A549 treated with DMSO at 1 μM for 4 hours (cell line): Measurements from ENCODE around the gene DCLK2. TPM values are rescaled to one million over a fixed set of nuclear protein-coding genes. Genes with fewer than 3 reads are reported as not detected.

ENCODE experiments used
- total RNA-seq: library from RNA; stranded (reverse); fragments of 200-300 nt; extraction: Qiagen RNA extraction; gene quantifications from 5 replicates; pipeline ENCODE4 v1.2.3, GENCODE V29; 2022; ENCODE audit warnings: low read depth

The DCLK2 gene
- 8.8 to 10.7 TPM (median 10.0 TPM) in 5 replicates for total RNA-seq

DNA sequence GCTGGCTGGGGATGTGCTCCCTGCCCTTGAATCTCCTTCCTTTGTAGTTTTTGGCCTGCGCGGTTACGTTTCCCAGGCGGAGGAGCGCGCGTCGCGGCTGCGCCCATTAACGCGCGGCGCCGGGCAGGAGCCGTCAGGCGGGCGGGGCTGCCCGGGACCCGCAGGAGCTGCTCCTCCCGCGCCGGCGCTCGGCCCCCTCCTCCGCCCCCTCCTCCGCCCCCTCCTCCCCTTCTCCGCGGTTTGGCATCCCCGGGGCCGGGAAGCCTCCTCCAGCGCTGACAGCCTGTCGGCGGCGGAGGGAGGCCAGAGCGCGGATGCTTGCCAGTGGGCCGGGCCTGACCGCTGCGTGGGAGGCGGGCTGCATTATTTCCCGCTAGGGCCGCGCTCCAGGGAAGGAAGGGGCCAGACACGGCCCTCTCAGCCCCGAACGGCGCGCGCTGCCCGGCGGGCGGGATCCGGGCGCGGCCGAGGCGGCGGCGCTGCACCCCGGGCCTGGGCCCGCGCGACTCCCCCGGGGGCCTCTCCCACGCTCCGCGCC, at the start of gene DCLK2:
TSS of gene DCLK2 (plus strand) at position 405 of the 538 bp plus-strand sequence. CDS start 583 bp downstream, outside the sequence.

